ENCODE results near the gene RAI1.

GRCh38 chr17:17682293-17682736, 1.1 kb downstream of the RAI1 start:
- TF ChIP-seq CTCF (conservative IDR thresholded peaks at IDR 0.05) = no peak
- peak; percentile 89 for TF ChIP-seq ZFX (IDR thresholded peaks at IDR 0.05)

All from C4-2B (cell line).